ENCODE data around the gene SNAPC3. TPM values are rescaled to one million over a fixed set of nuclear protein-coding genes. Genes with fewer than 3 reads are reported as not detected.

SNAPC3 gene
- total RNA-seq, 1 experiment from 2014 or later = 26.1 TPM

- H3K4me3 ChIP-seq (replicated peaks in 1 of 2; ENCODE audit: low read depth in 1 of 2, low read length in 2 of 2) = no peak overlapping the region
- H3K27ac ChIP-seq (ENCODE audit: low read depth, low read length) = no peak overlapping the region
- TF ChIP-seq ELF1 (IDR thresholded peaks at IDR 0.05; ENCODE audit: borderline replicate concordance, low read depth) (no peak), CEBPB (IDR thresholded peaks at IDR 0.05; ENCODE audit: low read depth) (no peak), ZNF274 (IDR thresholded peaks at IDR 0.05; ENCODE audit: low read depth, low read length) (no peak), ATF3 (IDR thresholded peaks at IDR 0.05) (no peak), SIN3A (IDR thresholded peaks at IDR 0.05; ENCODE audit: low read depth) (no peak), POLR2A (IDR thresholded peaks at IDR 0.05; ENCODE audit: borderline replicate concordance, extremely low read depth, insufficient read depth, insufficient read length) (no peak), SP1 (IDR thresholded peaks at IDR 0.05; ENCODE audit: low read depth) (no peak), SRF (IDR thresholded peaks at IDR 0.05; ENCODE audit: low read depth) (no peak), FOSL1 (IDR thresholded peaks at IDR 0.05; ENCODE audit: low read depth) (no peak), MAX (IDR thresholded peaks at IDR 0.05) (no peak), ZFX (IDR thresholded peaks at IDR 0.05) (no peak), EZH2phosphoT487 (IDR thresholded peaks at IDR 0.05; ENCODE audit: borderline replicate concordance) (no peak), ZBTB33 (IDR thresholded peaks at IDR 0.05; ENCODE audit: extremely low read depth, insufficient replicate concordance, low read length) (no peak), JUND (IDR thresholded peaks at IDR 0.05) (no peak), CTCF (IDR thresholded peaks at IDR 0.05 in 2 of 3, conservative IDR thresholded peaks at IDR 0.05 in 1 of 3; ENCODE audit: borderline replicate concordance in 1 of 3, insufficient read depth in 1 of 3, low read depth in 2 of 3, low read length in 2 of 3) (no peak), EZH2 (IDR thresholded peaks at IDR 0.05) (no peak), RAD21 (IDR thresholded peaks at IDR 0.05; ENCODE audit: low read depth) (no peak), POLR2AphosphoS5 (IDR thresholded peaks at IDR 0.05; ENCODE audit: low read depth, low read length) (no peak), CBX3 (IDR thresholded peaks at IDR 0.05; ENCODE audit: low read depth) (no peak)
- ChIA-PET POLR2A (no interaction called here), RAD21 (ENCODE audit: low non-redundant PET in 1 of 2, low total read pairs in 2 of 2, uncharacterized antibody in 2 of 2, unreplicated experiment in 2 of 2) (no interaction called here), CTCF (interaction anchor here (0.9 to 1.5 kb wide), 2 partner anchors 12 to 414 kb away, joined by 3 to 5 read pairs; no protein-coding TSS in a partner anchor)
- no peak overlapping the region for H3K4me2 ChIP-seq (ENCODE audit: low read length)
- no peaks in the 10 kb centered on the region for H3K9me3 ChIP-seq (ENCODE audit: control insufficient read depth in 1 of 2, insufficient read depth in 1 of 2, low read depth in 1 of 2, low read length in 2 of 2)
- no TSS peak for BruUV-seq (replicated peaks)
- ATAC-seq (no peak), DNase-seq (ENCODE audit: low read depth, low spot score) (no peak)
- no peaks in the 10 kb centered on the region for H3K27me3 ChIP-seq (ENCODE audit: insufficient read depth, low read length)
- H2AFZ ChIP-seq (ENCODE audit: low read depth, low read length, poor library complexity, severe bottlenecking) = no peak overlapping the region
- peaks cover 31 to 35% of the 10 kb centered on the region in 2 experiments; a peak in 3 of 4 replicates for H3K36me3 ChIP-seq (ENCODE audit: control insufficient read depth in 1 of 2, insufficient read depth in 2 of 2, low read length in 2 of 2)
- no peaks in the 10 kb centered on the region for H3K79me2 ChIP-seq (ENCODE audit: insufficient read depth, low read length)
- peaks cover 9% of the 10 kb centered on the region; the same call in 1 of the 2 replicates for H4K20me1 ChIP-seq (ENCODE audit: insufficient read depth)
- H3K9me2 ChIP-seq (ENCODE audit: insufficient read depth) = no peaks in the 10 kb centered on the region
- intact Hi-C loops (cut with micrococcal nuclease) = no loop called here
- H3K4me1 ChIP-seq (ENCODE audit: control insufficient read depth in 1 of 2, insufficient read depth in 2 of 2, low read length in 2 of 2) = no peaks in the 10 kb centered on the region
- no peak overlapping the region for H3K9ac ChIP-seq (ENCODE audit: low read length)
Measured at GRCh38 chr9:15469862-15470261, 47.2 kb downstream of the SNAPC3 start.
